ENCODE measurements around the gene DEFB125.

Gene DEFB125

GRCh38 chr20:87401-87800 is at the start of gene DEFB125:
Gene DEFB125, plus strand, starts transcription at chr20:87672. Its CDS starts 38 bp downstream, at chr20:87710.
- no peak for DNase-seq (ENCODE audit: low spot score)
- TF ChIP-seq CTCF (IDR thresholded peaks at IDR 0.05; ENCODE audit: borderline replicate concordance, control extremely low read depth, extremely low read depth, insufficient read depth, missing control alignments) = no peak
- in situ Hi-C loops (cut with MboI; ENCODE audit: low sequenced_read_pairs, unreplicated experiment) = no loop called here

- no peak for DNase-seq (ENCODE audit: low spot score)
- TF ChIP-seq CTCF (IDR thresholded peaks at IDR 0.05; ENCODE audit: borderline replicate concordance, control extremely low read depth, extremely low read depth, insufficient read depth, missing control alignments) = no peak
- in situ Hi-C loops (cut with MboI; ENCODE audit: low sequenced_read_pairs, unreplicated experiment) = no loop called here
These were observed 27.2 kb upstream of the DEFB125 start for GRCh38 chr20:60035-60918.

- no peak for DNase-seq (ENCODE audit: low spot score)
- in situ Hi-C loops (cut with MboI; ENCODE audit: low sequenced_read_pairs, unreplicated experiment) = no loop called here
- TF ChIP-seq CTCF (IDR thresholded peaks at IDR 0.05; ENCODE audit: borderline replicate concordance, control extremely low read depth, extremely low read depth, insufficient read depth, missing control alignments) = no peak
These were observed 26.2 kb upstream of the DEFB125 start for GRCh38 chr20:61230-61629.

- no peak for DNase-seq (ENCODE audit: low spot score)
- in situ Hi-C loops (cut with MboI; ENCODE audit: low sequenced_read_pairs, unreplicated experiment) = no loop called here
- no peak for TF ChIP-seq CTCF (IDR thresholded peaks at IDR 0.05; ENCODE audit: borderline replicate concordance, control extremely low read depth, extremely low read depth, insufficient read depth, missing control alignments)
These were observed 25.7 kb upstream of the DEFB125 start for GRCh38 chr20:61757-62156.

GRCh38 chr20:62487-62886 is 25.0 kb upstream of the DEFB125 start:
- in situ Hi-C loops (cut with MboI; ENCODE audit: low sequenced_read_pairs, unreplicated experiment) = no loop called here

GRCh38 chr20:64026-64603 is 23.4 kb upstream of the DEFB125 start:
- no peak for DNase-seq (ENCODE audit: low spot score)
- no peak for TF ChIP-seq CTCF (IDR thresholded peaks at IDR 0.05; ENCODE audit: borderline replicate concordance, control extremely low read depth, extremely low read depth, insufficient read depth, missing control alignments)
- in situ Hi-C loops (cut with MboI; ENCODE audit: low sequenced_read_pairs, unreplicated experiment) = no loop called here

More at GRCh38 chr20:62487-62886, 25.0 kb upstream of the DEFB125 start:
- TF ChIP-seq CTCF (IDR thresholded peaks at IDR 0.05; ENCODE audit: borderline replicate concordance, control extremely low read depth, extremely low read depth, insufficient read depth, missing control alignments) = no peak
- DNase-seq (ENCODE audit: low spot score) = no peak
